ENCODE measurements around the gene HACL1.

DNA sequence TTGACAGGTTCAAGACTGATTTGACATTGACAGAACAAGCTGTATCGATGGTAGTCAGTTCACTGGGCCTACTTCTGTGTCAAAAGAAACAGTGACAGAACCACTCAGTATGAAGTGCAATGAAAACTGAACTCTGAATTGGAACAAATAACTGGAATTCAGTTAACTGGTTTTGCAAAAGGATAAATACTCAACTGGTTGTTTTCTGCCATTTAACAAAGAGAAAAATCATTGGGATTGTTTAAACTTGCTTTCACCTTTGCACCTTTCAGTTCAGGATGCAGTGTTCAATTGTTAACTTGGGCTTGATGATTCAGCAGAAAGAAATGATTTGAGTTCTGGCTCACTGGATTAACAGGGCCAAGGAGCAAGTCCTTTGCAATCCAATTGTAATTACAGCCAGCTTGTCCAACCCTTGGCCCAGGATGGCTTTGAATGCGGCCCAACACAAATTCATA lies 5.1 kb upstream of the HACL1 start:
- TF ChIP-seq CTCF (IDR thresholded peaks at IDR 0.05) (no peak), ZFX (IDR thresholded peaks at IDR 0.05; ENCODE audit: borderline replicate concordance) (no peak)

Data from 22Rv1 (cell line).